GM19023 (cell line): Measurements from ENCODE around the gene WDR44.
"Not testable (repeated sequence)": the region's sequence is repeated elsewhere in the genome, so short reads cannot be mapped to it uniquely, and the experiment has no call there.

ENCODE experiments used
- ATAC-seq: cut with Tn5 transposase; IDR thresholded peaks from one replicate; pipeline ENCODE4 v1.9.1; 2021; ENCODE audit warnings: mild to moderate bottlenecking, moderate library complexity; ENCODE audit not compliant: unreplicated experiment

WDR44 gene

GRCh38 chrX:118345464-118346257 is at the start of gene WDR44:
Gene WDR44, plus strand, starts transcription at chrX:118346106. Its CDS starts 398 bp downstream, at chrX:118346504.
- ATAC-seq, result peak; percentile 92

GRCh38 chrX:118305827-118306226 is 40.1 kb upstream of the WDR44 start:
- not testable (repeated sequence) for ATAC-seq

GRCh38 chrX:118315529-118315928 is 30.4 kb upstream of the WDR44 start:
- ATAC-seq, result no peak

GRCh38 chrX:118324588-118324987 is 21.3 kb upstream of the WDR44 start:
- no peak for ATAC-seq

GRCh38 chrX:118325453-118325852 is 20.5 kb upstream of the WDR44 start:
- ATAC-seq, result no peak

DNA sequence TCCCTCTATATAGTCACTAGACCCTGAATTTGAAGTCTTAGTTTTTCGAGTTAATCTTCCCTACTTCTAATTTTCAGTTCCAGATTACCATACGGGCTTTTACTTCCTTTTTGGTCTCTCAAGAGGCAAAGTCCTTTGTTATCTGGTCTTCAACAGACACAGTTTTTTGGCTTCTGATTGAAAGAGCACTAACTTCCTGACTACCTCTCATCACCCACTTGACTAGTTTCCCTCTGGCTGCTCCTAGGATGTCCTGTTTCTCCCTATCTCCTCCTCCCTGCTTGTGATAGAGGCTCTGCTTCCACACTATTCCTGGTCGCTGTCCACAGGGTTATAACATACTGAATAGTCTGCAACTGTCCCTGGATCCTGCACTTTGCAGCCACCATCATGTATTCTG is 16.7 kb upstream of the WDR44 start:
- ATAC-seq, result no peak

DNA sequence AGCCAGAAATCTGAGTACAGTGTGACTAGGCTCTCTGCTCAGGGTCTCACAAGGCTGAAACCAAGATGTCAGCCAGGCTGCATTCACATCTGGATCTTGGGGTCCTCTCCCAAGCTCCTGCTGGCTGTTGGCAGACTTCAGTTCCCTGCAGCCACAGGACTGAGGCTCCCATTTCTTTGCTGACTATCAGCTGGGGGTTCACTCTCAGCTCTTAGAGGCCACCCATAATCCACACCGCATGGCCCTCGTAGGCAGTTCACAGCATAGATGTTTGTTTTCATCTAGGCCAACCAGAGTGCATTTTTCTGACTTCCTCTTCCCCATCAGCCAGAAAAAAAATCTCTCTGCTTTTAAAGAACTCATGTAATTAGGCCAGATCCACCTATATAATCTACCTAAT is 8.2 kb upstream of the WDR44 start:
- ATAC-seq, result no peak

DNA sequence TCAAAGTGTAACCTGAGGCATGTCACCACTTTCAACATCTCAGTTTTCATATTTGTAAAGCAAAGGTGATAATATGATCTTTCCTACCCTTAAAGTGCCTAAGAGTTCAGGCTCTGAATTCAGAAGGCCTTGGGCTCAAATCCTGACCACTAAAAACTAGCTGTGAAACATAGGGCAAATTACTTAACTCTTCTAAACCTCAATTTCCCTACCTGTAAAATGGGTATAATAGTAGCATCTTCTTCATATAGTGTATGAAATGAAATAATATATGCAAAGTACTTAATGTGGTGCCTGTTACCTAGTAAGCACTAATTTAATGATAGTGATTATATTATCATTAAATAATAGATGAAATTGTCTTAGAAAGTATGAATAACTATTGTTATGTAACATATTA is 7.0 kb upstream of the WDR44 start:
- ATAC-seq, result no peak

DNA sequence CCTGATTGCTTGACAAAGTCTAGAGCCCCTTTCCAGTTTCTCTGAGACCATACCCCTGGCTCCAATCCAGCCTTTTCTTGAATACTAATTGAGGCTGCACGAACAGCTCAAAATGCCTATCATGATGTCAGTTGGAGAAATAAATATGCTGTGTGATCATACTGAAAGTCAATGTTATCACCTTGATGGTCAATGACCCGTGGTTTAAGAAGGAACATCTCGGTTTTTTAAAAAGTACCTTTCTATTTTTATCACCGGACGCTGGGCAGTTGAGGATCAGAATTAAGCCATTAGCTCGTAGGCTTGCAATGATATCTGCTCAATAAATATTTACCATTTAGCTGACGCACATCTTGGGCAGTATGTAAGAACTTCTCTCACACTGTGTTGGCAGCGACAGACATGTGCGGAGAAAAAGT is 852 bp upstream of the WDR44 start:
- ATAC-seq, result no peak

- peak; percentile 31 for ATAC-seq
Observed at GRCh38 chrX:118346258-118347094, 570 bp downstream of the WDR44 start.

DNA sequence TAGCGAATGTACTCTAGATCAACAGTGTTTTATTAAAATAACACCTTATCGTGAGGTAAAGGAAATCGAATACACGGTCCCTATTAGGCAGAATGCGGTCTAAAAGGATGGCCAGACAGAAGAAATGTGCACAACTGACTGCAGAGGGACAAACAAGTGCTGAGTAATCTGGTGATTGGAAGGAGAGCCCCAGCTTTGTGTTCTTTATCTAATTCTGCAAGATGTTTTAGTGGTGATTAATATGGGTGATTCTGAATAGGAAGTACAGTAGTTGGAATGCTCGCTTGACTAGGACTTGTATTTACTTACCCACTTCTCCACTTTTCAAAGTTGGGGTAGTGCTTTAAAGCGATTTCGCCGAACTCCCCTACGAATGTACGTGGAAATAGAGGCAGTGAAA is 1.2 kb downstream of the WDR44 start:
- ATAC-seq, result no peak

DNA sequence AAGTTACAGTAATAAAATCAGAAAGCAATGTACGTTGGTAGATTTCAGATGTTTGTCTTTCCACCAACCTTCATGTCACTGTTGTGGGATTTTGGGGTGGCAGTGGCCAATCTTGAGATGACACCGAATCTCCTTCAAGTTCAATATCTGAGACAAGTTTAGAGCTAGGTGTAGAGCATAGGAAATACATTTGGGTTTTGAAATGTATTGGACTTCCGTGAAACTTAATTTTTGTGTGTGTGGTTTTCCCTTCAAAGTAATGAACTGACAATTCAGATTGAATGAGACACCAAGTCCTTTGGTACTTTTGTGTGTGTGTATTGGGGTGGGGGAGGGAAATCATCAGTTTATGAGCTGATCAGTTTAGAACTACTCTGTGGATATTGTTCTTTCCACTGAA is 1.8 kb downstream of the WDR44 start:
- no peak for ATAC-seq

- no peak for ATAC-seq
Observed at GRCh38 chrX:118348186-118348810, 2.4 kb downstream of the WDR44 start.

DNA sequence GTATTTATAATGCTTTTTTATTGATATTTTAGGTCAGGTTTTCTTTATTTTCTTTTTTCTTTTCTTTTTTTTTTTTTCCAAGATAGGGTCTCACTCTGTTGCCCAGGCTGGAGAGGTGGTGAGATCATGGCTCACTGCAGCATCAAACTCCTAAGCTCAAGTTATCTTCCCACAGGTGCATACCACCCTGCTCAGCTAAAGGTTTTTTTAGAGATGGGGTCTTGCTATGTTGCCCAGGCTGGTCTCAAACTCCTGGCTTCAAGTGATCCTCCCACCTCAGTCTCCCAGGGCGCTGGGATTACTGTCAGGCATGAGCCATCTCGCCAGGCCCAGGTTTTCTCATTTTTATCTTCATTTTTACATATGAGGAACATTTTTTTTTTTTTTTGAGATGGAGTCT is 3.3 kb downstream of the WDR44 start:
- ATAC-seq, result no peak

DNA sequence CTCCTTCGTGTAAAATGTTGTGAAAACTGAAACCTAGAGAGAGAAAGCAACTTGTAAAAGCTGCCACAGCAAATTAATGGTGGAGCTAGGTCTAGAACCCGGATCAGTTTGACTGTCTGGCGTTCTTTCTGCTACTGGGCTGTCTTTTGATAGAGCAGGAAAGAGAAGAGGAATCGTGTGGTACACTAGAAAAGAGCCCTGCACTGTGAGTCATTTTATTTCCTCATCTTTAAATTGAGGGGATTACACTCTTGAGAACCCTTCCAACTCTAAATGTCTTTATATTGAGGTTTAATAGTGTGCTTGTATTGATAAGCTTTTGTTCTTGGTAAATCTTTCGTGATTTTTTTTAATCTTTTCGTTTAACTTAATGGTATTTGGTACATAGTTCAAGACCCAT is 4.3 kb downstream of the WDR44 start:
- ATAC-seq, result no peak

DNA sequence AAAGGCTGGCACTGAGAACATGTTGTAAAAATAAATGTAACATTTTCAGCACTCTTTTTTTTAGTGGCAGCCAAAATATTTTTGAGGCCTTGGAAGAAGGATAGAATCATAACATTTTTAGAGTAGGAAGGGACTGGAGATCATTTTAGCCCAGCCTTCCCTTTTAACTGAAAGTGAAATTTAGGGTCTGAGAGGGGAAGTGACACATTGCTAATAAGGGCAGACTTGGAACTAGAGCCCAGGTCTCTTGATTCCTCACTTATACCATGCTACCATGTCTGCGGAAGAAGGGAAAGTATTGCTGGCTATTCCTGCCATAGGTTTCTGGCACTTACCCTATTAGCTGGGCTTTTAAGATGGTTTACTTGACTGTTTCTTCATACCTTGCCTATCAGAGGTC is 4.8 kb downstream of the WDR44 start:
- ATAC-seq, result no peak

DNA sequence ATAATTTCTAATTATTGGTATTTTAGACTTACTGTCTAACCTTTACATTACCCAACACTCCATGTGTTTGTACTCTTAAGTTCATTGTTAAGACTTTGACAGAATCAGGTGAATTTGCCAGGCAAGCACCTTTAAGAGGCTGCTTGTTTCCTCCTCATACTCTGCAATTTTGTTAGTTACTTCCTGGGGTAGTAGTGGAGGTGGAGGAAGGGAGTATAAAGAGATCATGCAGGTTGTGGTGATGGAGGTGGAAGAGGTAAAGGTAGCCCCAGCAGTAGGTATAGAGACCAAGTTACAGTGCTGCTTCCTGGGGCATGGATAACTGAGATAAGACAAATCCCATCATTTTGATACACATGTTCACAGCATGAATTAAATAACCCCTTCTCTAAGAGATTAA is 6.7 kb downstream of the WDR44 start:
- ATAC-seq, result no peak

DNA sequence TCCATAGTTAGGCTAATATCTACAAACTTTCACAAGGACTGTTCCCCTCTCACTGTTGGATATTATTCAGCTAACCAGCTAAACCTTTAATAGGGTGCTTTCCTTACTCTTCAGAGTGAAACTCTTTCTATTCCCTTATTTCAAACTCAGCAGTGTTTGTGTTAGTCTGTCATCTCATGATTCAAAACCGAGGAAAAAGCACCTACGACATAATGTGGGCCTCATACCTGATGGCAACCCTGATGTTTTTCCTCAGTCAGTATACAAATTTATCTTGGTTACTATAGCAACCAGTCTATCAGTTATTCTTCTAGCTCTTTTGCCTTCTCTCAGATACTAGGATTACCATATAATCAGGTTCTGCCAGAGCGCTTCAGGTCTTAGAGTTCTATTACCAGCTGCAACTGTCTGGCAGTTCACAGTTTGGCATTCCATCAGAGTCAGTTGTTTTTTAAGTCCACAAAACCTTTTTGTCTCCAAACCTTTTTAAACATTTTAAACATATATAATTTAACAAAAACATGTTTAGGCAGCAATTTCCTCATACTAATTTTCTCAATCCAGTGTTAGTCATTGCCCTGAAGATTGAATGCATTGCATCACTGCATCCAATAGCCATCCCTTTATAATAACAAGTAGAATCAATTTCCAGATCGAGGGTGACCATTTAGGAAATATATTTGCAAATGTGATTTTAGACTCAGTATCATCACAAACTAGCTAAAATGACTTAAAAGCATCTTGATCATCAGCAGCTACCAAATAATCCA is 7.4 kb downstream of the WDR44 start:
- peak; percentile 56 for ATAC-seq

- no peak for ATAC-seq
Observed at GRCh38 chrX:118355225-118355920, 9.5 kb downstream of the WDR44 start.

DNA sequence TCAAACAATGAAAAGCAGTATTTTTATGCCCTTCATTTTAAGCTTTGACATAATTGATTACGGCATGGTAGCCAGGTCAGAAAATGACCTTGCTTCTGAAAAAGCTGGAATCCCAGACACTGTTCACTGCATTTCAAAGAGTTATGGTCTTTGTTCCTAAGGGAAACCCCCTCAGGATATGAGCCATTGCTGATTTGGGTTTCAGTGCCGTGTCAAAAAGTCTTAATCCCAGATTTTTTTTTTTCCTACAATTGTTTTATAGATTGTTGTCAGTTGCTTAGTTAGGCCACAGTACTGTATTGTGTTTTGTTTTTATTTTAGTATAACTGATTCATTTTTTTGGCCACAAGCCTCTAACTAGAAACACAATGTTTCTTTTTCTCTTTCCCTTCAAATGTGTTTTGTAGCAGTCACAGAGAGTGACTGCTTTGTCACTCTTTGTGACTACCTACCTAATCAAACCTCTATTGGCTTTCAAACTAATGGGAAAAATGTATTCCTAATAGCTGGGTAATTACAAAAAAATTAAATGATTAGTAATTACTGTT is 10.3 kb downstream of the WDR44 start:
- ATAC-seq, result no peak
